Measurements from ENCODE around the gene ZNF792. TPM values are rescaled to one million over a fixed set of nuclear protein-coding genes. Genes with fewer than 3 reads are reported as not detected.

The ZNF792 gene
- total RNA-seq, 1 donor from 2014 or later = 5.9 TPM

GRCh38 chr19:34962687-34963572, 1.1 kb downstream of the ZNF792 start:
- Mint-ChIP-seq H3K9me3 (ENCODE audit: unreplicated experiment) (peaks cover 31% of the 10 kb centered on the region), H3K36me3 (ENCODE audit: low read depth, unreplicated experiment) (peaks cover 28% of the 10 kb centered on the region), H3K27me3 (ENCODE audit: low read depth, unreplicated experiment) (no peaks in the 10 kb centered on the region), H3K4me1 (ENCODE audit: low read depth, unreplicated experiment) (peaks cover 24% of the 10 kb centered on the region), H3K4me3 (ENCODE audit: unreplicated experiment) (peak overlapping the region; percentile 98), H3K27ac (ENCODE audit: unreplicated experiment) (peak overlapping the region; percentile 58)
- FAIRE-seq (no peak), DNase-seq (ENCODE audit: low read depth) (no peak)
- peaks cover 16% of the 10 kb centered on the region for H4K20me1 ChIP-seq (ENCODE audit: insufficient read depth, low read length)
- peaks cover 13% of the 10 kb centered on the region for H3K36me3 ChIP-seq (ENCODE audit: insufficient read depth, low read length)
- H3K9ac ChIP-seq (ENCODE audit: low read length) = peak overlapping the region; percentile 72
- H3K4me1 ChIP-seq (ENCODE audit: insufficient read depth, low read length) = peaks cover 31% of the 10 kb centered on the region
- peaks cover 21% of the 10 kb centered on the region for H3K79me2 ChIP-seq (ENCODE audit: insufficient read depth, low read length)
- H2AFZ ChIP-seq (ENCODE audit: low read depth, low read length) = peak overlapping the region; percentile 93
- no peak overlapping the region for H3K27ac ChIP-seq (ENCODE audit: low read depth, low read length)
- peak overlapping the region; percentile 87 for H3K4me2 ChIP-seq (ENCODE audit: low read length)
- TF ChIP-seq CTCF (IDR thresholded peaks at IDR 0.05; ENCODE audit: insufficient read depth, low read depth, low read length) (no peak), EZH2 (IDR thresholded peaks at IDR 0.05; ENCODE audit: insufficient read depth, low read length) (no peak)
- H3K9me3 ChIP-seq (ENCODE audit: insufficient read depth, low read depth, low read length) = peaks cover 23% of the 10 kb centered on the region
- H3K27me3 ChIP-seq (ENCODE audit: insufficient read depth, low read length) = no peaks in the 10 kb centered on the region
- H3K4me3 ChIP-seq (ENCODE audit: insufficient read depth, low read depth, low read length) = peak overlapping the region; percentile 67

- Histone ChIP-seq H2AFZ (ENCODE audit: low read depth, low read length) (no peak overlapping the region), H3K9ac (ENCODE audit: low read length) (no peak overlapping the region), H4K20me1 (ENCODE audit: insufficient read depth, low read length) (peaks cover 16% of the 10 kb centered on the region), H3K4me2 (ENCODE audit: low read length) (peak overlapping the region; percentile 87), H3K79me2 (ENCODE audit: insufficient read depth, low read length) (peaks cover 21% of the 10 kb centered on the region), H3K9me3 (ENCODE audit: insufficient read depth, low read depth, low read length) (peaks cover 32% of the 10 kb centered on the region), H3K4me1 (ENCODE audit: insufficient read depth, low read length) (peaks cover 31% of the 10 kb centered on the region), H3K27ac (ENCODE audit: low read depth, low read length) (no peak overlapping the region), H3K4me3 (ENCODE audit: insufficient read depth, low read depth, low read length) (peak overlapping the region; percentile 67), H3K36me3 (ENCODE audit: insufficient read depth, low read length) (peaks cover 22% of the 10 kb centered on the region), H3K27me3 (ENCODE audit: insufficient read depth, low read length) (no peaks in the 10 kb centered on the region)
- DNase-seq (ENCODE audit: low read depth) (no peak), FAIRE-seq (no peak)
- Mint-ChIP-seq H3K27me3 (ENCODE audit: low read depth, unreplicated experiment) (no peaks in the 10 kb centered on the region), H3K27ac (ENCODE audit: unreplicated experiment) (no peak overlapping the region), H3K4me3 (ENCODE audit: unreplicated experiment) (peak overlapping the region; percentile 98), H3K36me3 (ENCODE audit: low read depth, unreplicated experiment) (peaks cover 37% of the 10 kb centered on the region), H3K4me1 (ENCODE audit: low read depth, unreplicated experiment) (peaks cover 24% of the 10 kb centered on the region), H3K9me3 (ENCODE audit: unreplicated experiment) (peaks cover 35% of the 10 kb centered on the region)
- TF ChIP-seq CTCF (IDR thresholded peaks at IDR 0.05; ENCODE audit: insufficient read depth, low read depth, low read length) = no peak
- TF ChIP-seq EZH2 (IDR thresholded peaks at IDR 0.05; ENCODE audit: insufficient read depth, low read length) = no peak
Measured at GRCh38 chr19:34961775-34962686, 2.0 kb downstream of the ZNF792 start.
